Loucy (cell line): ENCODE data around the gene ADARB2.

Experiments
- H2AFZ ChIP-seq: fragments of 200-600 bp; sonication (generic); 2 replicates; pipeline ENCODE4 v1.6.0; 2016; ENCODE audit warnings: antibody characterized with exemption, mild to moderate bottlenecking, low read length, moderate library complexity
- H3F3A ChIP-seq: fragments of 200-600 bp; 2 replicates; pipeline ENCODE4 v1.6.0; 2016; ENCODE audit warnings: antibody characterized with exemption, low read depth, mild to moderate bottlenecking
- H3K27me3 ChIP-seq: fragments of 200-600 bp; sonication (generic); 2 replicates; pipeline ENCODE4 v1.6.1; 2014; ENCODE audit warnings: low read length, mild to moderate bottlenecking; ENCODE audit not compliant: insufficient read depth, poor library complexity, severe bottlenecking
- H3K36me3 ChIP-seq: fragments of 200-600 bp; sonication (generic); 2 replicates; pipeline ENCODE4 v1.6.1; 2016; ENCODE audit warnings: low read length; ENCODE audit not compliant: insufficient read depth
- H3K4me1 ChIP-seq: fragments of 200-600 bp; sonication (generic); 2 replicates; pipeline ENCODE4 v1.5.1; 2014; ENCODE audit warnings: low read length, mild to moderate bottlenecking; ENCODE audit not compliant: insufficient read depth, poor library complexity, severe bottlenecking
- H3K4me2 ChIP-seq: fragments of 200-600 bp; sonication (generic); 2 replicates; pipeline ENCODE4 v1.6.0; 2014; ENCODE audit warnings: antibody characterized with exemption, low read length, low read depth, mild to moderate bottlenecking; ENCODE audit not compliant: poor library complexity, severe bottlenecking
- H3K4me3 ChIP-seq: fragments of 200-600 bp; sonication (generic); 2 replicates; pipeline ENCODE4 v1.5.1; 2014; ENCODE audit warnings: low read length, mild to moderate bottlenecking, mixed read lengths; ENCODE audit not compliant: poor library complexity, severe bottlenecking
- H3K79me2 ChIP-seq: fragments of 200-600 bp; sonication (generic); 2 replicates; pipeline ENCODE4 v1.6.1; 2014; ENCODE audit warnings: low read length; ENCODE audit not compliant: insufficient read depth
- H3K9ac ChIP-seq: fragments of 200-600 bp; sonication (generic); 2 replicates; pipeline ENCODE4 v1.6.0; 2014; ENCODE audit warnings: mild to moderate bottlenecking, low read depth, low read length, moderate library complexity; ENCODE audit not compliant: poor library complexity, severe bottlenecking
- H3K9me2 ChIP-seq: fragments of 200-600 bp; sonication (generic); replicated peaks from 2 replicates; pipeline ENCODE4 v1.6.1; 2016; ENCODE audit warnings: low read depth, low read length, mixed read lengths
- H3K9me3 ChIP-seq: fragments of 200-600 bp; sonication (generic); 2 replicates; pipeline ENCODE4 v1.6.1; 2014; ENCODE audit warnings: mild to moderate bottlenecking, antibody characterized with exemption, low read length, low read depth; ENCODE audit not compliant: insufficient read depth
- H4K20me1 ChIP-seq: fragments of 200-600 bp; sonication (generic); 2 replicates; pipeline ENCODE4 v1.6.0; 2014; ENCODE audit warnings: antibody characterized with exemption, low read length, mild to moderate bottlenecking; ENCODE audit not compliant: insufficient read depth, poor library complexity, severe bottlenecking
- EZH2phosphoT487 ChIP-seq: fragments of 200-600 bp; IDR thresholded peaks from 2 replicates; pipeline ENCODE4 v1.6.1; 2018; ENCODE audit warnings: antibody characterized with exemption, mild to moderate bottlenecking, moderate library complexity, borderline replicate concordance
- TF ChIP-seq, protein P1 (sequence below): fragments of 200-600 bp; sonication (generic); conservative IDR thresholded peaks from 2 replicates; pipeline ENCODE4 v1.5.1; 2014; ENCODE audit warnings: mild to moderate bottlenecking, antibody characterized with exemption, low read length

Gene ADARB2

DNA sequence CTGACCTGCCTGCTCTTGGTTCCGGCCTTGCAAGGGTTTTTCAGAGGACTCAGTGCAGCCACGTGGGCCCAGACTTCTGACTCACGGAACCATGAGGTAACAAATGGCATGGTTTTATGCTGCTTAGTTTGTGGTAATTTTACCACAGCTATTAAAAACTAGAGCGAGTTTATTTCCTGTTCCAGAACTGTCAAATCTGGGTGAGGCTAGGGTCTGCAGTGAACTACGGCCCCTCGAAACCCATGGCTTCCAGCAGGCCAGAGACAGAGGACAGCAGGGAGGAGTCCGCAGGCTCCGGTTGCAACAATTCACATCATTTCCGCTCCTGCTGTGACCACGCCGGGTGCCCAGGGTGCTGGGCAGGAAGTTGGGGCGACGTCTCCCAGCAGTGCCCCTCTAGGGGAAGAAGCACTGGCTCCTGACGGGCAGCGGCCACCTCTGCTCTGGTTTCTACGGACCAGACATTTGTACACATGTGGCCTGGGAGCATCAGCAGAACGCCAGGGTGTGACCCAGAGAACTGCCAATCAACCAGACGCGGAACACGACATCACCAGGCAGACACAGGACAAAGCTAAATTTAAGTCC is 74.8 kb downstream of the ADARB2 start:
- Histone ChIP-seq H2AFZ (peak overlapping the region; percentile 82), H3K4me1 (peaks cover 24% of the 10 kb centered on the region), H3K27me3 (peaks cover 8% of the 10 kb centered on the region), H3K4me3 (peak overlapping the region; percentile 66), H3K9me2 (no peaks in the 10 kb centered on the region), H3K79me2 (no peaks in the 10 kb centered on the region), H3K9me3 (no peaks in the 10 kb centered on the region), H3K36me3 (no peaks in the 10 kb centered on the region), H4K20me1 (no peaks in the 10 kb centered on the region), H3F3A (no peaks in the 10 kb centered on the region), H3K4me2 (peak overlapping the region; percentile 81), H3K9ac (peak overlapping the region; percentile 48)
- TF ChIP-seq, protein P1, sequence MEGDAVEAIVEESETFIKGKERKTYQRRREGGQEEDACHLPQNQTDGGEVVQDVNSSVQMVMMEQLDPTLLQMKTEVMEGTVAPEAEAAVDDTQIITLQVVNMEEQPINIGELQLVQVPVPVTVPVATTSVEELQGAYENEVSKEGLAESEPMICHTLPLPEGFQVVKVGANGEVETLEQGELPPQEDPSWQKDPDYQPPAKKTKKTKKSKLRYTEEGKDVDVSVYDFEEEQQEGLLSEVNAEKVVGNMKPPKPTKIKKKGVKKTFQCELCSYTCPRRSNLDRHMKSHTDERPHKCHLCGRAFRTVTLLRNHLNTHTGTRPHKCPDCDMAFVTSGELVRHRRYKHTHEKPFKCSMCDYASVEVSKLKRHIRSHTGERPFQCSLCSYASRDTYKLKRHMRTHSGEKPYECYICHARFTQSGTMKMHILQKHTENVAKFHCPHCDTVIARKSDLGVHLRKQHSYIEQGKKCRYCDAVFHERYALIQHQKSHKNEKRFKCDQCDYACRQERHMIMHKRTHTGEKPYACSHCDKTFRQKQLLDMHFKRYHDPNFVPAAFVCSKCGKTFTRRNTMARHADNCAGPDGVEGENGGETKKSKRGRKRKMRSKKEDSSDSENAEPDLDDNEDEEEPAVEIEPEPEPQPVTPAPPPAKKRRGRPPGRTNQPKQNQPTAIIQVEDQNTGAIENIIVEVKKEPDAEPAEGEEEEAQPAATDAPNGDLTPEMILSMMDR, result no peak
- TF ChIP-seq EZH2phosphoT487, result no peak

- Histone ChIP-seq H3F3A (no peaks in the 10 kb centered on the region), H3K4me1 (peaks cover 26% of the 10 kb centered on the region), H3K79me2 (no peaks in the 10 kb centered on the region), H3K9me3 (no peaks in the 10 kb centered on the region), H4K20me1 (no peaks in the 10 kb centered on the region), H3K9ac (peak overlapping the region; percentile 48), H3K9me2 (no peaks in the 10 kb centered on the region), H3K4me2 (peak overlapping the region; percentile 81), H2AFZ (peak overlapping the region; percentile 82), H3K27me3 (peaks cover 9% of the 10 kb centered on the region), H3K4me3 (peak overlapping the region; percentile 66), H3K36me3 (no peaks in the 10 kb centered on the region)
- no peak for TF ChIP-seq EZH2phosphoT487
- TF ChIP-seq, protein P1, result no peak
Observed at GRCh38 chr10:1661859-1662437, 75.4 kb downstream of the ADARB2 start.

GRCh38 chr10:1661416-1661815 is 75.9 kb downstream of the ADARB2 start:
- no peak for TF ChIP-seq EZH2phosphoT487
- TF ChIP-seq, protein P1, result no peak
- H3K36me3 ChIP-seq, result no peaks in the 10 kb centered on the region
- H3K9me2 ChIP-seq, result no peaks in the 10 kb centered on the region
- peak overlapping the region; percentile 81 for H3K4me2 ChIP-seq
- H3K9ac ChIP-seq, result no peak overlapping the region
- H3K79me2 ChIP-seq, result no peaks in the 10 kb centered on the region
- H2AFZ ChIP-seq, result no peak overlapping the region
- H3K9me3 ChIP-seq, result no peaks in the 10 kb centered on the region
- H3K27me3 ChIP-seq, result peaks cover 9% of the 10 kb centered on the region
- H3K4me3 ChIP-seq, result no peak overlapping the region
- H4K20me1 ChIP-seq, result no peaks in the 10 kb centered on the region
- no peaks in the 10 kb centered on the region for H3F3A ChIP-seq
- H3K4me1 ChIP-seq, result peaks cover 26% of the 10 kb centered on the region
